NCI-H226 (cell line): Measurements from ENCODE around the gene CHRM2.

Source experiments
- DNase-seq: peaks from one replicate; pipeline ENCODE4 v3.0.0-alpha.2; 2015

Gene CHRM2

DNA sequence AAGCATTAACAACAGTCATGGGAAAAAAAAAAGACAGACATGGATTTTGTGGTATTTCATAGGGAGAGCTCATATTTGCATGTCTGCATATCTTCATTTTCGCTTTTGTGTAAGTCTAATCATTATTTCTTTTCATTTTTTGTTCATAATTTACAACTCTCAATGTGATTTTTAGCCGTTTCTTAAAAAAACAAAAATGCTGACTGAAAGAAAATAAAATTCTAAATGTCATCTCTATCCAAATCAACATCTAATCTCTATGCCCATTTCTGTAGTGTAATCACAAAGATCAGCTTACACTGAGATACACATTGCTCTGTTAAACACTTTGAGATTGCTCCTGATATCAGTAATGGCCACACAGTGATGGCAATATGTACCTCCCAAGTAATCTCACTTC lies 29.2 kb downstream of the CHRM2 start:
- DNase-seq = no peak

DNA sequence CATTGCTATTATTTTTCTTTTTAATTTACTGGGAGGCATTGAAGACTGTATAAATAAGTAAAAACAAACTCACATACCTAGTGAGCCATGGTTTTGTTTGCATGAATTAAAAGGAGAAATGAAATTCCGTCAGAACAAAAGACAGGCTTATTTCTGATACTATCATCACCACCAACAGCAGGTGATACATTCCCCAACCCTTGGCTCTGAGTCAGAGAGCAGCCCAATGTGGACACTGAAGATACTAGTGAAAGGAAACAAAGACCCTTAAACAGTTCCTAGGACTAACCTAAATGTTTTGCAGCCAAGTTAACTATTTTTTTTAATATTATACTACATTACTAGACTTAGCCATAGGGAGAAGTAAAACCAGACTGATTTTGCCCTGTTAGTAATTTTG lies 31.6 kb downstream of the CHRM2 start:
- DNase-seq = no peak

DNA sequence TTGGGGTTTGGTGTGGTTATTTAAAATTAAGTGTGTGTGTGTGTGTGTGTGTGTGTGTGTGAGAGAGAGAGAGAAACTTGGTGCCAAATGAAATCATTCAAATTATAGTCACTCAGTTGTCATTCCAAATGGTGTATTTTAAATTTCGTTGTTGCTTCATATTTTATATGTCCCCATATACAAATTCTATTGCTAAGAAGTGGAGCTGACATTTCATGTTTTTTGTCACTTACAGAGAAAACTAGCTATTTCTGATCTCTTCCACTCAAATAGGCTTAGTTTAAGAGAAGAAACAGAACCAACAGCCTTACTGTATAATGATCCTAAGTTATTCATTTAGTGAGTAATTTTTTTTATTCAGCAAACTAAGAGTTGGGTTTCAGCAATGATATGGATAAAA lies 42.3 kb downstream of the CHRM2 start:
- DNase-seq = no peak

DNA sequence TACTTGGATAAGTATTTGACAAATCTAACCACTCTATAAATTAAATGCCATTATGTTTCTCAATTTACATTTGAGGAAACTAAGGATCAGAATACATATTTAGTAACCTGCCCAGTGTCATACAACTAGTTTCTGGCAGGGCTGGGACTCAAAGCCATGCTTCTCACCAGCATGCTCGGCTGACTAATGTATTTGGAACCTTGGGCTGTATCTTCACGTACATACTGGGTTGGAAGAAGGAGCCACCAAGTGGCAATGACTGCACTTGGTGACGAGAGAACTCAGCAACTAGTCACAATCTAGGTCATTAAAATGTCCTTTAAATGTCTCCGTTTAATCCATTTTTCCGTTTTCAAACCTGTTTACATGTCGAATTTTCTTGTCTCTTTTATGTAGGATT lies 42.9 kb downstream of the CHRM2 start:
- no peak for DNase-seq

DNA sequence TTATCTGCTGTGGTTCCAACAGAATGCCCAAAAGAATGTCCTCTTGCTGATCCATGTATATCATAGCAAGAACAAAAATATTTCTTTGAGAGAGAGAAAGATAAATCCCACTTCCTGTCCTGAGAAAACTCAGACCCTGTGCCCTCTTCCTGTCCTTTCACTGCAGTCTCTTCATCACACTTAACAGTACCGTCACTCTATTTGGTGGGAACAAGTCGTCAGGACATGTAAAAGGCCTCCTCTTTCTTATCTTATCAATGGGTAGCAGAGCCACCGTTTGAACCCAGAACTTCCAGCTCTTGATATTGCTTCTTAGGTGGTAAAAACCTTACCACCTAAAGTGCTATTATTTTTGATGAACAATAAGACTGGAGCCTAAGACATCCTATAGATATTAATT lies 43.9 kb downstream of the CHRM2 start:
- no peak for DNase-seq

DNA sequence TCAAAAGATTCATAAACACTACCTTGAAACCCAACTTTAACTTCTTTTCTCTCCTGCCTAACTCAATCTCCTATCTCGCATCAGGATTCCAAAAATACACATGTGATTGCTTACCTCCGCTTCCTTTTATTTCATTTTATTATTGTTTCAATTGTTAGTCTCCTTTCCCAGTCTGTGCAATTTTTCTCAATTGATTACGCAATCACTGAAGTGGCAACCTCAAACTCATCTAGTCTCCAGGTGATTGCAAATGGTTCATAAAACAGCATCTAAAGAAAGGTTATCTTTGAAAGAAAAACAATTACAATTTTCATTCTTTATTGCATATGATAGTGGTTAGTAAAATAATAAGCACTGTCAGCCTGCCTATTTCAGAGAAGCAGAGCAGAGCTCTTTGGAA lies 45.6 kb downstream of the CHRM2 start:
- DNase-seq = no peak

DNA sequence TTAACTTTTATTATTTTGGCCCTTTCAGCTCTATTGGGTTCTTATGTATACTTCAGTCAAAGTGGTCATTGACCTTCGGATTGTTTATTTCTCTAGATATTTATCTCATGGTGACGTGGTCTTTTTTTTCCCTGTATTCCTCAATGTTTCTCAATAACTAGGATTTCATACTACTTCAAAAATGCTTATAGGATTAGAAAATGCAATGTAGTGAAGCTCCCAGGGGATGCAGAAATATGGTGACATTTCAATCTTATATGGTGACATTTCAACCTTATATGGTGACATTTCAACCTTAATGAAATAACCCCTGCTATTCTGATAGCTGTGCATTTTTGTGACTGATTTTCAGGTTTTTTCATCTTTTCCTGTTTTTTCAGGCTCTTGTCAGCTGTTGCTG lies 51.4 kb downstream of the CHRM2 start:
- DNase-seq = no peak

DNA sequence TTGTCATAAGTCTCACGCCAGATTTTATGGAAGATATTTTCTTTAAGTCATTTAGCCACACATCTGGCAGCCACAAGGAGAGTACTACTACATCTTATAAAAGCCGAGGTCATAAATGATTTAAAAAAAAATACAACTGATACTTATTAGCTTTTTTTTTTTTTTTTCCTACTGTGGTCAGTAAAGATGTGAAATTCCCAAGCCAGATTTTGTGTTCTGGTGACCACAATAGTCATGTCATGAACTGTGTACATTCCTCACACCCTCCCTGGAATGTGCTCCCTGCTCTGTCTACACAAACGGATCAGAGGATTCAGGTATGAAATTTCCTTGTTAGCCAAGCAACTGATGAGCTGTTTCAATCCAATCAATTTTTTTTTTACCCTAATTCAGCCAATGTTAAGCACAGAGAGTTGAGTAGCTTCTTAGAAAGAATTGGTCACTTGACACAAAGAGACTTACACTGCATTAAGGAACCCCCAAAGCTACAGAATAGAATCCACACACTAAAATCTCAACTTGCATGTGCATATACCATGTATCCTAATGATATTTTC lies 54.7 kb downstream of the CHRM2 start:
- no peak for DNase-seq

DNA sequence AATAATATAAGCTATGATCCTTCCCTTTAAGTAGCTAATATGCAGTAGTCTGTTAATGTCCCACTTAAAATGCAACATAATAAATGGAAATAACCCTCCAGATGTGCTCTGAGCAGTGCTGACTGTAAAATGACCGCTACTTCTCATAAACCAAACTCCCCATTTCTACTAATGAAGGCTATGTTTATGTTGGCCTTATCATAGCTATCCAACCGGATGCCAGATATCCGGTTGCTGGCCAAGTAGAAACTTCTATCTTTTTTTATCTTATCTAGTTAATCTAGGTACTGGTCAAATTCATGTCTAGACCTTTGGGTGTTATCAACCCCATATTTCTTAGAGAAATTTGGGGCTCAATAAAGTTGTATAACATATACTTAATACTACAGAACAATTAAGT lies 56.6 kb downstream of the CHRM2 start:
- no peak for DNase-seq

DNA sequence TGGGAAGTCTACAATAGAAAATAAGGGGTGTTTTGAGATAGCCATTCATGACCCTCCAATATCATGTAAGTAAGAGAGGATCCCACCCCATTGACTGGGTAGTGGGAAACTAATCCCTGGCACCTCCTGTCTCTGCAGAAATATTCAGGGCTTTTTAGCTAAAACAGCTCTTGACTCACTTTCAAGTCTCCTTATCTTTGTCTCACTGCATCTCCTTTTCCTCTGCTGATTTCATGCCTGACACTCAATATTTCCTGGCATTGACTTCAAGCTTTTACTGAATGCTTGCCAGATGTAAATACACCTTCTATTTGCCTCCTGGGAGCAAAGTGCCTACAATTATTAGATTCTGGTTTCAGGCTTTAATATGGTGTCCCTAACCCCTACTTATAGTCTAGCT lies 57.1 kb downstream of the CHRM2 start:
- no peak for DNase-seq

DNA sequence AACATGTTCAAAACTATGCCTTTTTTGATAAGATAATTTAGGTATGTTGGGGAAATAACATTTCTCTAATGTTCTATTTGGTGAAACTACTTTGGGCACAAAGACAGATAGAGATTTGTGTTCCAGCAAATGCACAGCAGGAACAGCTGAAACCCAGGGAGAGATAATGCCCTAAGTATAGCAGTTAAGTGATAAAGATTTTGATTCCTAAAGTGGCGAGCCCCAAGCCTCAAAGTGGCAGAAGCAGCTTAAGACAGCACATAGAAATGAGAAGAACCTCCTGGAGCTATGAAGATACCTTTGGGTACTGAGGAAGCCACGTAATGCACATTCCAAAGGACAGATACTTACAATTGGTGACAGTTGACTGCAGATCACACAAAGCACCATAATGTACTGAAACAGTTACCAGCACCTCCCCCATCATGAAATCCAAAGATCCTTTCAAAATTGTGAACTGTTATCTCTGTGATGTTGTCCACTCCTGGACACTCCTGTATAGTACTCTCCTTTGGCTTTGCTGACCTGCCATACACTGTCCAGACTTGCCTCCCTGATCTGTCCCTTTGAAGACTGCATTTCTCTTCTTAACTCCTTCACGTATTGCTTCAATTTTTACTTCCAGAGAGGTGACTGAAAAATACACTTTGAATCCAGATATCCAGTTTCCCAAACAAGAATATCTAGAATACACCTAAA lies 62.9 kb downstream of the CHRM2 start:
- no peak for DNase-seq

DNA sequence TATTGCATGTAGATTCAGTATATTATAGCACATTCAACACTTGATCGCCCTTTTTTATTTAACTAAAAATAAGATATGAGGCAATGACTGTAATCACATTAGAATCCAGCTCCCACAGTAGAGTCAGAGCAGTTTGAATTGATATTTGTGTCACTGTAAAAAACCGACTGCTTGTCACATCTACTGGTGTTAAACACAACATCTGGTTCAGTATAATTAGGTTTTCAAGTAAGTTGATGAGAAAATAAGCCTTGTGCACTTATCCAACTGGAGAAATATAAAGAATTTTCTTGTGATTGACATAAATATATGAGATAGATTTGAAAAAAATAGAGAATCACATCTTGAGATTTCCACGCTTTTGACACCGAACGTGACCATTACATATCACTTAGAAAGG lies 69.0 kb downstream of the CHRM2 start:
- no peak for DNase-seq

DNA sequence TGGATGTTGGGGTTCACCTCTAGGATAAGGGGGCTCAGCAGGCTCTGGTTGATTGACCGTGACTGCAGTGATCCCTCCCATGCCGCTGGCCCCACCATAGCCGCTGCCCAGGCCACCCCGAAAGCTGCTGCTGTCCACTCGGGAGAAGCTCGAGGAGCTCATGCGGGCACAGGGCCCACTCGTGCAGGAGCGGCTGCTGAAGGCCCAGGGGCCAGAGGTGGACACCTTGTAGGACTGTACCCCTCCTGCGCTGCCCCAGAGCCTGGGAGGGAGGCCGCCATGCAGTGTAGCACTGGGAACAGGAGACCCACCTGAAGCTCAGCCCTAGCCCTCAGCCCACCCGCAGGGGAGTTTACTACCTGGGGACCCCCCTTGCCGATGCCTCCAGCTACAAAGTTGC lies 70.0 kb downstream of the CHRM2 start:
- DNase-seq = no peak

DNA sequence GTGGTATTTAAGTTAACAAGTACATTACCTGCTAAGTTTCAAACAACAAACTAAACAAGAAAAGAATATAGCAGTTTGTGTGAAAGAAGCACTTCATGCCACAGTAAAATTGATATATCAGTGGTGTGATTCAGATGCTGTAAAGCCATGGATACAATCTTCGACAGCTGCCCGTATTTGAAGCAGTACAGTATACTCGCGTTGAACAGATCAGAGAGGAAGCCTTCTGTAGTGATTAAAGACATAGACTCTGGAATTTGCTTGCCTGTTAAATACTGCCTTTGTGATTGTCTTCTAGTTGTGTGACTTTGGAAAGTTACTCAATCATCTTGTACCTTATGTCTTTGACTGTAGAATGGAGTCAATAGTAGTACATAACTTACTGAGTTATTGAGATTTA lies 71.7 kb downstream of the CHRM2 start:
- DNase-seq = no peak

DNA sequence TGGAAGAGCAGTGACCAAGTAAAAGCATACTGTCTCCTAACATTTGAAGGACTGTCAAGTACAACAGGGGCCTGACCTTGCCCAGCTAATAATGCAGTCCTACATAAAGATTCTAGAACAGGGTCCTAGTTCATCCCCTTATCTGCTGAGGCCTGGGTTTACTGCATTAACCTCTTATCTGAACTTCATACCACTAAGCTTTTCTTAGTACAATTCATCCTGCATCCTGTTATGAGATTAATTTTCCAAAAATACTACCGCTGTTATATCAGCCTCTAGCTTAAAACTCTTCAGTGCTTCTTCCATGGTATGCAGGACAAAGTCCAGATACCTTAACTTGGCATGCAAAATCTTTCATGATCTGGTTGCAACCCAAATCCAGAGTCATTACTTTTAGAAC lies 72.5 kb downstream of the CHRM2 start:
- DNase-seq = no peak

DNA sequence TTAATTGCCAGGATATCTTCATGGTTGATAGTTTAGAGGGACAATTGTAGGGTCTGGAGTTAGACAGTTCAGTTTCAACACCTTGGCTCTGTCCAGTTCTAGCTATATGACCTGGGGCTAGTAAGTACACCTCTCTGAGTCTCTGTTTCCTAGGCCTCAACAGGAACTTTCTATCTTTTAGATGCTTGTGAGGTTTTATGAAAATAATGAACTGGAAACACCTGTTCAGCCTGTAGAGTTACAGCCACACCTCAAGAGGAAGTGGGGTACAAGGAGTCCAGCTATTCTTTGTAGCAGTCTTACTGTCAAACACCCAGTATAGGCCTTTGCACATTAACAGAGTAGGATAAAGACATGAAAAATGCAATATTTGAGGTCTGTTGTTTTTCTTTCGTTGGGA lies 73.4 kb downstream of the CHRM2 start:
- DNase-seq = no peak

DNA sequence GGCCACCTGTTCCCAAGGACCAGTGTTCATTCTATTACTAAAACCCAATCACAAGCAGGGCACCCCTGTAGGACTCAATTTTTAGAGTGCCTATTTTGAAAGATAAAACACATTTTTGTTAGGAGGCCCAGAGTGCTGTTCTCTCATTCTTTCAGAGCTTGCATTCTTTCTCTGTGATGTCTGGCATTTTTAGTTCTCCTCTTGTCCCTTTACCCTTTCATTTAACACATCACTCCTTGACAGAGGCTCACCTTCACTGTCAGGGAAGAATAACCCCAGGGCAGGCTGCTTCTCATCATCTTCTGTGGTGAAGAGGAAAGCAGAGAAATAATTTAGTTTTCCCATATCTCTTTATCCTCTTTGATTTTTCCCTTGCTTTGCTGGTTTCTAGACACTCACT lies 73.9 kb downstream of the CHRM2 start:
- DNase-seq = no peak

DNA sequence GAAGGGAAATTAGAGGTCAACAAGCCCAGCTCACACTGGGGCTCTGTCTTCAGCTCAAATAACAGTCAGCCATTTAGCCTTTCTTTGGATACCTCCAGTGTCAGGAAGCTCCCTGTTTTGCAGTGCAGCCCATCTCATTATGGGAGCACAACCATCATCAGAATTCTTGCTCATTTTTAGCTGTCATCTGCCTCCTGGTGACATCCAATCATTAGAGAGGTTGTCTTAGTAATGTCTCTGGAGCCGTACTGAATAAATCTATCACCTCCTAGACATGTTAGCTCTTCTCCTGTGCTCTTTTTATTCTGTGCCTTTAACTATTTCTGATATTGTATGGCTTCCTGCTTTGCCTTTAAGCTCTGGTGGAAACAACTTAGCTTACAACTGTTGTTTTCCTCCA lies 74.5 kb downstream of the CHRM2 start:
- no peak for DNase-seq

DNA sequence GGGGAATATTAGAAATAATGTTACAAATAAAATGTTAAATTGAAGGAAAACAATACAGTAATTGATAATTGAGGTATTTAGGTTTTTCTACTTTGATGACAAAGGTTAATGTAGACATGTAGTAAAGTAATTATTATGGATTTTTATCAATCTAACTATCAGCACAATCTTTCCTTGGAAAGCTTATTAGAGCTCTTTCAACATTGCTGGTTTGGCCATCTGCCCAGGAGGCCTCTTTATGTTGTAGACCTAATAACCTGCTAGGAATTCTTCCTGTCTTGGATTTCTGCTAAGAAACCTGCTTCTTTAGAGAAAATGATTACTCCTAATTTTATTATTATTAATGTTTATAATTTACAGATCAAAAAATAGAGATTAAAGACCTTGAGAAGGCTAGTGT lies 78.9 kb downstream of the CHRM2 start:
- no peak for DNase-seq

DNA sequence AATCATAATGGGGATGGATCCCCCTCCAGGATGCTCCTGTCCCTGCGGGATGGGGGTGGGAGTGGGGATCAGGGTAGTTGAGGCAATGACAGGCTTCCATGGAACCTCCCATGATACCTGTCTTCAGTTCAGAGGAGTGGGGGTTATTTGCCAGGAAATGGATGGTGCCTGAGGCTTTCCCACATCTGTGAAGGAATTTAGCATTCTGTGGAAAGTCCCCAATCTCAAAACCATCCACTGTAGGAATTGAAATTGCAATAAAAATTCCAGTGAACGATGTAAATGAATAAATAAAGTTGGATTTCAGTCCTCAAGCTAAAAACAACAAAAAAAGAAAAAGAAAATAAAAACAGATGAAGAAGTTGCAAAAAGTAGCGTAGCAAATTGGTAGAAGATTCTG lies 81.9 kb downstream of the CHRM2 start:
- DNase-seq = no peak

DNA sequence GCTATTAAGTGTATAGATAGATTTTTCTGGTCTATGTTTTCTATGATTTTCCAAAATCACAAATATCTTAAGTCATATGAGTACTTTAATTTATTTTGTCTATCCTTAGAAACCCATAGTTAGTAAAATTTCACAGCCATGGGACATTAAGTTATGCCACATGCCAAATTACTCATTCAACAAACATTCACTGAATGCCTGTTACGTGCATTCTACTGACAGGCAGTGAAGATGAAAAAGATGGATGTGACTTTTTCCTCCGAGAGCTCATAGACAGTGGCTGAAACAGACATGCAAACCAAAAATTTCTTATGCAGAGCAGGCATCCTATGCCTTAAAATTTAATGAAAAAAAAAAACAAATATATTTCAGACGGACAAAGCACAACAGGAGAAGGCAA lies 84.9 kb downstream of the CHRM2 start:
- no peak for DNase-seq

DNA sequence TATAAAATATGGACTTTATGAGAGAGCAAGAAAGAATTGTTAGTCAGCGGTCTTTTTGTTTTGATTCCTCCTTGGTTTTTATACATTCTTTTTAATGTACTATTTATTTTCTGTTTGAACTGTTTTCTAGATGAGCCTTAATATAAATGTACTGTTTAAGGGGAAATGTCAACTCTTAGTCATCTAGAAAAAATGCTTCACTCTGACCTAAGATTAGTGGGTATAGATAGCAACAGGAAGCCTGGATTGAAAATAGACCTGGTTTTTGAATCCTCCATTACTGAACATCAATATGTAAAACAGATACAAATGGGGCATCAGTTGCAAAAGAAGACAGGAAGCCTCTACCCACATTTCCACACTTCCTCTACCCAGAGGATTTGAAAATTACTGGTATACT lies 87.8 kb downstream of the CHRM2 start:
- no peak for DNase-seq

DNA sequence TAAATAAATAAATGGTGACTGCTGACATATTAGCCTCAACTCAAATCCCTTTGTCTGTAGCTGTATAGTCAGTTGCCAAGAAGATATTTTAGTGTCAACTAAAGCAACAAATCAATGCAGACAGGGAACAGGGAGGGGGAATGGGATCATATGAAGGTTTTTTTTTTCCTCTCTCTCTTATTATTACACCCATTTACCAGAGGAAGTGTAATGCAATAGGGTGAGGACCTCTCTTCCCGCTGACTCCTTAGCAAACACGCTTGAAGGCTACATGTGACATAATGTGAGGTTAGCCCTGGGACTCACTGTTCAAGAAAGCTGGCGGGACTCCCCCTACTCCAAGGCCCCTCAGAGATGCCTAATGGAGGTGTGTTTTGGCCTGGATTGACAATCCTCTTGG lies 88.2 kb downstream of the CHRM2 start:
- no peak for DNase-seq

DNA sequence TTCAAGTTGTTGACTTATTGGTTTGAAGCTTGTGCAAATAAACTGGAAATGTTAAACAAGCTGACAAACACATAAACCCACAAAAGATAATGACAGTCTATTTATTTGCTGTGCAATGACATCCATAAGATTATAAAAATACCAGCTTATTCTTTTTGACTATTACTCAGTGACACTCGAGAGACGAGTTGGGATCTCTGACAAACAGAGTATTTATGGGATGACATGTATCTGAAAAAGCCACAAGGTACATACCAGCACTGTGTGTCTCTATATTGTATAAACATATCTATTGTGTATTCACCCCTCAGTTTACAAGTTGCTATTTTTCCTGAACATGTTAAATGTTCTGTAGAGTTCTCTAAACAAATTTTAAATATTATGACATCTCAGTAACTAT lies 88.9 kb downstream of the CHRM2 start:
- DNase-seq = no peak

DNA sequence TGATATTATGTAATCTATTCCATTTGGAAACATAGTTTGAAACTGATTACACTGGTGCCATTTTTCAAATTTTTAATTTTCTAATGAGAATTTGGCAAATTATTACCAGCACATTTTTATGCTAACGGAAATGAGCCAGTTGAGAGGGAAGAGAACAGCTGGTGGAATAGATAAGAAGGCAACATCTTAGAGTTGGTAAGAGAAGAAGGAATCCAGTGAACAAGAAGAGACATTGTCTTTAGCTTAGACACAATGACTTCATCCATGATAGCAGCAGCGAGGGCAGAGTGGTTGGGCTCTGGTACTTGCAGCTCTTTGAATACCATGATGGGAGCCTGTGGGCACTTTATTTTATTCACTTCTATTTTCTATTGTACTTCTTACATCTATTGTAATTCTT lies 89.6 kb downstream of the CHRM2 start:
- DNase-seq = no peak

DNA sequence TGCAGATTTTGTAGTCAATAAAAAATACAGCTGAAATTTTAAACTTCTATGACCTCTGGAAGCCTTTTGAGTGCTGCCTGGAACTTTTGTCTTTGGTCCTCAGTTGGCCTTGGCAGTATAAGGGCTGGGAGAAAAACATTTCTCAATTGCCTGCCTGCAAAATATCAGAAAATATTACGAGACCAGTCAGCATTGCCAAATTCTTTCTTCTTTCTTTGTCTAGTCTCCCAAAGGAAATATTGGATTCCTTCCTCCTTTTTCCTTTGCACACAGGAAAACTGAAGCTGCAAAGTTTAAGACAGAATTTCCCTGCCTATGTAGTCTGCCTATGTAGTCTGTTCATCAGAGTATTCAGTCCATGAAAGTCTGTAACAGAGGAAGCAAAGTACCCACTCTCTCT lies 95.9 kb downstream of the CHRM2 start:
- no peak for DNase-seq
